NT2/D1 (cell line): Measurements from ENCODE around the gene SMC2.

Source experiments
- SUZ12 ChIP-seq: IDR thresholded peaks from 2 replicates; pipeline ENCODE4 v1.6.1; 2011; ENCODE audit not compliant: insufficient read length, insufficient read depth; ENCODE audit errors: extremely low read depth
- YY1 ChIP-seq: IDR thresholded peaks from 2 replicates; pipeline ENCODE4 v1.6.1; 2011; ENCODE audit not compliant: insufficient read length, insufficient read depth
- ZNF274 ChIP-seq: IDR thresholded peaks from 2 replicates; pipeline ENCODE4 v1.6.1; 2011; ENCODE audit warnings: mild to moderate bottlenecking, low read depth, low read length

GRCh38 chr9:104104360-104104759 lies 10.3 kb downstream of the SMC2 start:
- TF ChIP-seq ZNF274 (no peak), YY1 (no peak), SUZ12 (no peak)
